COLO829 (cell line): Measurements from ENCODE around the gene MBD5.
"Not testable (repeated sequence)": the region's sequence is repeated elsewhere in the genome, so short reads cannot be mapped to it uniquely, and the experiment has no call there.

Source experiments
- DNase-seq: peaks from one replicate; pipeline ENCODE4 v3.0.0; 2012; ENCODE audit warnings: low spot score

The MBD5 gene

GRCh38 chr2:148523315-148523714 lies 502.4 kb downstream of the MBD5 start:
- DNase-seq: no peak

- DNase-seq: no peak
Measured at GRCh38 chr2:148524519-148524919, 503.6 kb downstream of the MBD5 start.

- no peak for DNase-seq
Measured at GRCh38 chr2:148525130-148525529, 504.2 kb downstream of the MBD5 start.

- no peak for DNase-seq
Measured at GRCh38 chr2:148526509-148527346, 505.8 kb downstream of the MBD5 start.

GRCh38 chr2:148527488-148528340 lies 506.8 kb downstream of the MBD5 start:
- no peak for DNase-seq

GRCh38 chr2:148528356-148529064 lies 507.6 kb downstream of the MBD5 start:
- DNase-seq: no peak

- no peak for DNase-seq
Measured at GRCh38 chr2:148529745-148530144, 508.9 kb downstream of the MBD5 start.

- no peak for DNase-seq
Measured at GRCh38 chr2:148530350-148530749, 509.5 kb downstream of the MBD5 start.

- DNase-seq: no peak
Measured at GRCh38 chr2:148531235-148531634, 510.3 kb downstream of the MBD5 start.

- DNase-seq: no peak
Measured at GRCh38 chr2:148531669-148532428, 511.0 kb downstream of the MBD5 start.

GRCh38 chr2:148533004-148533403 lies 512.1 kb downstream of the MBD5 start:
- DNase-seq: no peak

- DNase-seq: no peak
Measured at GRCh38 chr2:148533685-148534084, 512.8 kb downstream of the MBD5 start.

- DNase-seq: no peak
Measured at GRCh38 chr2:148534416-148535204, 513.7 kb downstream of the MBD5 start.

- DNase-seq: no peak
Measured at GRCh38 chr2:148538375-148538774, 517.5 kb downstream of the MBD5 start.

GRCh38 chr2:148540022-148540421 lies 519.1 kb downstream of the MBD5 start:
- DNase-seq: no peak

GRCh38 chr2:148541792-148542191 lies 520.9 kb downstream of the MBD5 start:
- no peak for DNase-seq

GRCh38 chr2:148542614-148543013 lies 521.7 kb downstream of the MBD5 start:
- no peak for DNase-seq

GRCh38 chr2:148543088-148543540 lies 522.2 kb downstream of the MBD5 start:
- DNase-seq: not testable (repeated sequence)

GRCh38 chr2:148545390-148546256 lies 524.7 kb downstream of the MBD5 start:
- no peak for DNase-seq

- DNase-seq: no peak
Measured at GRCh38 chr2:148546270-148546669, 525.4 kb downstream of the MBD5 start.
